HepG2 (cell line): Measurements from ENCODE around the gene IER2. TPM values are rescaled to one million over a fixed set of nuclear protein-coding genes. Genes with fewer than 3 reads are reported as not detected.

Experiments
- AKAP8 ChIP-seq: sonication (generic); formaldehyde crosslinking; IDR thresholded peaks from 2 replicates; pipeline ENCODE4 v1.5.1; 2020; ENCODE audit warnings: mild to moderate bottlenecking, missing genetic modification reagents
- ARID2 ChIP-seq: sonication (generic); formaldehyde crosslinking; IDR thresholded peaks from 2 replicates; pipeline ENCODE4 v1.8.1; 2022; ENCODE audit warnings: mild to moderate bottlenecking, missing genetic modification reagents, borderline replicate concordance
- CENPT ChIP-seq: sonication (generic); formaldehyde crosslinking; IDR thresholded peaks from 2 replicates; pipeline ENCODE4 v1.8.0; 2022; ENCODE audit warnings: low read depth, mild to moderate bottlenecking, moderate library complexity, missing genetic modification reagents
- DR1 ChIP-seq: sonication (generic); formaldehyde crosslinking; IDR thresholded peaks from 2 replicates; pipeline ENCODE4 v1.8.0; 2021; ENCODE audit warnings: mild to moderate bottlenecking, missing genetic modification reagents, inconsistent platforms
- MEIS2 ChIP-seq: sonication (generic); formaldehyde crosslinking; IDR thresholded peaks from 2 replicates; pipeline ENCODE4 v1.9.0; 2021; ENCODE audit warnings: mild to moderate bottlenecking, missing genetic modification reagents
- NFIB ChIP-seq: sonication (generic); formaldehyde crosslinking; IDR thresholded peaks from 2 replicates; pipeline ENCODE4 v1.9.0; 2021; ENCODE audit warnings: missing genetic modification reagents, mild to moderate bottlenecking, borderline replicate concordance
- PCBP1 ChIP-seq: fragments of 200-400 bp; formaldehyde crosslinking; IDR thresholded peaks from 2 replicates; pipeline ENCODE4 v1.6.1; 2017; ENCODE audit warnings: mild to moderate bottlenecking, low read depth, low read length, borderline replicate concordance
- SNAI1 ChIP-seq: sonication (generic); formaldehyde crosslinking; IDR thresholded peaks from 2 replicates; pipeline ENCODE4 v1.5.0; 2020; ENCODE audit warnings: mild to moderate bottlenecking, missing genetic modification reagents, borderline replicate concordance
- TARDBP ChIP-seq: sonication (generic); formaldehyde crosslinking; IDR thresholded peaks from 2 replicates; pipeline ENCODE4 v1.8.0; 2022; ENCODE audit warnings: mild to moderate bottlenecking, missing genetic modification reagents
- ZIK1 ChIP-seq: sonication (generic); formaldehyde crosslinking; IDR thresholded peaks from 2 replicates; pipeline ENCODE4 v1.5.0; 2020; ENCODE audit warnings: mild to moderate bottlenecking, low read depth, missing genetic modification reagents, borderline replicate concordance
- ZNF333 ChIP-seq: sonication (generic); formaldehyde crosslinking; IDR thresholded peaks from 2 replicates; pipeline ENCODE4 v1.4.0; 2020; ENCODE audit warnings: mild to moderate bottlenecking, missing genetic modification reagents, borderline replicate concordance
- polyA plus RNA-seq, 8 experiments: library from polyadenylated mRNA; depleted of rRNA in 3 of 8; stranded (reverse) in 7 of 8; unstranded in 1 of 8; fragments of >200 nt; fragmentation: Illumina TruSeq in 4 of 8; extraction: Trizol in 4 of 8; gene quantifications; 2 replicates each; pipeline versions ENCODE4 v1.2.1 to v1.2.3, GENCODE V29; 2011 to 2016; ENCODE audit warnings: low read depth in 4 of 8, missing spikeins in 1 of 8, mixed read lengths in 1 of 8; ENCODE audit not compliant: insufficient read depth in 1 of 8
- total RNA-seq, 5 experiments: library from RNA; depleted of rRNA; stranded (reverse); fragments of >200 nt; fragmentation: Illumina TruSeq; extraction: Trizol; gene quantifications; 2 replicates each; pipeline ENCODE4 v1.2.3, GENCODE V29; 2016; ENCODE audit warnings: low read depth in 1 of 5
- TF ChIP-seq, protein P1 (sequence below): sonication (generic); formaldehyde crosslinking; IDR thresholded peaks from 2 replicates; pipeline ENCODE4 v1.4.0; 2020; ENCODE audit warnings: missing genetic modification reagents
- TF ChIP-seq, protein P2 (sequence below): sonication (generic); formaldehyde crosslinking; IDR thresholded peaks from 2 replicates; pipeline ENCODE4 v1.4.0; 2020; ENCODE audit warnings: missing genetic modification reagents
- TF ChIP-seq, protein P3 (sequence below): sonication (generic); formaldehyde crosslinking; conservative IDR thresholded peaks from 2 replicates; pipeline ENCODE4 v1.8.0; 2022; ENCODE audit warnings: low read depth, missing genetic modification reagents
- TF ChIP-seq, protein P4 (sequence below): sonication (generic); formaldehyde crosslinking; IDR thresholded peaks from 2 replicates; pipeline ENCODE4 v1.4.0; 2020; ENCODE audit warnings: missing genetic modification reagents, low read depth, mild to moderate bottlenecking, borderline replicate concordance
- TF ChIP-seq, protein P5 (sequence below): sonication (generic); formaldehyde crosslinking; IDR thresholded peaks from 2 replicates; pipeline ENCODE4 v1.5.0; 2020; ENCODE audit warnings: mild to moderate bottlenecking, missing genetic modification reagents

Gene IER2
- total and polyA plus RNA-seq, 2 of the 13 experiments (the other 11 are each of a cell fraction or from before 2014, with no cell fraction given) = 10.1 to 14.3 TPM

DNA sequence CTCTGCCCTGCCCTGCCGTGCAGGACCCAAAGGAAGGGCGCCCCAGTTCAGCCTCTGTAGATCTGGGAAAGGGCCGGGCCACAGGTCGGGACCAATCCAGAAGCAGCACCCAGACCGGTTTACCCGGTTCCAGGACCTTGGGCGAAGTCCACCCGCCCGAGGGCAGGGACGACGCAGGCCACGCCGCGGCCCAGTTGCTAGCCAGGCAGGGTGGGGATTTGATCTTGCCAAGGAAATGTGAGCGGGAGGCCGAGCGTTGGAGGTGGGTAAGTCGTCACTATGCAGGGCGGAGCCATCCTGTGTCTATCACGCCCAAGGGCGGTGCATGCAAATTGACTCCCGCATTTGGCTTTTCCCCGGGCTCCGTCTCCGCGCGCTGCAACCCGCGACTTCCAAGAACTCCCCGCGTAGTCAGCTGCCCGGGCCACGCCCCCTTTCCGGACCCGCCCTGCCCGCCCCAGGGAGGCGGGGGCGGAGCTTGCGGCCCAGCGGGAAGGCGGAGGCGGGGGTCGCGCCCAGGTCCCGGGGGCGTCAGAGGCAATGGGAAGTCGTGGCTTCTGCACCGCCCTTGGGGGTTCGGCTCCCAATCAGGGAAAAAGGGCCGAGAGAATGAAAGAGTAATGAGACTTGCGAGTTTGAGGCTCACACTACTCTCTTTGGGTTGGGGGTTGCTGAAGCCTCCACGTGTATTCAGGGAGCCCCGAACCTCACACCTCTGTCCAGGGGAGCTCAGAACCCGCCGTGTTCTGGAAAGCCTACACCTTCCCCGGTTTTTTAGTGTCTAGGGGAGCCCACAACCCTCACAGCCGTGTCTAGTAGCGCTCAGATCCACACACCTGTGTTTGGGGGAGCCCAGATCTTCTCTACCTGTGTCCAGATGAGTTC lies 12.8 kb downstream of the IER2 start (continued):
- TF ChIP-seq, protein P1, sequence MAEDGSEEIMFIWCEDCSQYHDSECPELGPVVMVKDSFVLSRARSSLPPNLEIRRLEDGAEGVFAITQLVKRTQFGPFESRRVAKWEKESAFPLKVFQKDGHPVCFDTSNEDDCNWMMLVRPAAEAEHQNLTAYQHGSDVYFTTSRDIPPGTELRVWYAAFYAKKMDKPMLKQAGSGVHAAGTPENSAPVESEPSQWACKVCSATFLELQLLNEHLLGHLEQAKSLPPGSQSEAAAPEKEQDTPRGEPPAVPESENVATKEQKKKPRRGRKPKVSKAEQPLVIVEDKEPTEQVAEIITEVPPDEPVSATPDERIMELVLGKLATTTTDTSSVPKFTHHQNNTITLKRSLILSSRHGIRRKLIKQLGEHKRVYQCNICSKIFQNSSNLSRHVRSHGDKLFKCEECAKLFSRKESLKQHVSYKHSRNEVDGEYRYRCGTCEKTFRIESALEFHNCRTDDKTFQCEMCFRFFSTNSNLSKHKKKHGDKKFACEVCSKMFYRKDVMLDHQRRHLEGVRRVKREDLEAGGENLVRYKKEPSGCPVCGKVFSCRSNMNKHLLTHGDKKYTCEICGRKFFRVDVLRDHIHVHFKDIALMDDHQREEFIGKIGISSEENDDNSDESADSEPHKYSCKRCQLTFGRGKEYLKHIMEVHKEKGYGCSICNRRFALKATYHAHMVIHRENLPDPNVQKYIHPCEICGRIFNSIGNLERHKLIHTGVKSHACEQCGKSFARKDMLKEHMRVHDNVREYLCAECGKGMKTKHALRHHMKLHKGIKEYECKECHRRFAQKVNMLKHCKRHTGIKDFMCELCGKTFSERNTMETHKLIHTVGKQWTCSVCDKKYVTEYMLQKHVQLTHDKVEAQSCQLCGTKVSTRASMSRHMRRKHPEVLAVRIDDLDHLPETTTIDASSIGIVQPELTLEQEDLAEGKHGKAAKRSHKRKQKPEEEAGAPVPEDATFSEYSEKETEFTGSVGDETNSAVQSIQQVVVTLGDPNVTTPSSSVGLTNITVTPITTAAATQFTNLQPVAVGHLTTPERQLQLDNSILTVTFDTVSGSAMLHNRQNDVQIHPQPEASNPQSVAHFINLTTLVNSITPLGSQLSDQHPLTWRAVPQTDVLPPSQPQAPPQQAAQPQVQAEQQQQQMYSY (CRISPR knock-in tag) = peak; percentile 65; the same call in 1 of the 2 replicates
- TF ChIP-seq, protein P2, sequence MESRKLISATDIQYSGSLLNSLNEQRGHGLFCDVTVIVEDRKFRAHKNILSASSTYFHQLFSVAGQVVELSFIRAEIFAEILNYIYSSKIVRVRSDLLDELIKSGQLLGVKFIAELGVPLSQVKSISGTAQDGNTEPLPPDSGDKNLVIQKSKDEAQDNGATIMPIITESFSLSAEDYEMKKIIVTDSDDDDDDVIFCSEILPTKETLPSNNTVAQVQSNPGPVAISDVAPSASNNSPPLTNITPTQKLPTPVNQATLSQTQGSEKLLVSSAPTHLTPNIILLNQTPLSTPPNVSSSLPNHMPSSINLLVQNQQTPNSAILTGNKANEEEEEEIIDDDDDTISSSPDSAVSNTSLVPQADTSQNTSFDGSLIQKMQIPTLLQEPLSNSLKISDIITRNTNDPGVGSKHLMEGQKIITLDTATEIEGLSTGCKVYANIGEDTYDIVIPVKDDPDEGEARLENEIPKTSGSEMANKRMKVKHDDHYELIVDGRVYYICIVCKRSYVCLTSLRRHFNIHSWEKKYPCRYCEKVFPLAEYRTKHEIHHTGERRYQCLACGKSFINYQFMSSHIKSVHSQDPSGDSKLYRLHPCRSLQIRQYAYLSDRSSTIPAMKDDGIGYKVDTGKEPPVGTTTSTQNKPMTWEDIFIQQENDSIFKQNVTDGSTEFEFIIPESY (CRISPR knock-in tag) = no peak
- TF ChIP-seq PCBP1 = no peak
- TF ChIP-seq, protein P3, sequence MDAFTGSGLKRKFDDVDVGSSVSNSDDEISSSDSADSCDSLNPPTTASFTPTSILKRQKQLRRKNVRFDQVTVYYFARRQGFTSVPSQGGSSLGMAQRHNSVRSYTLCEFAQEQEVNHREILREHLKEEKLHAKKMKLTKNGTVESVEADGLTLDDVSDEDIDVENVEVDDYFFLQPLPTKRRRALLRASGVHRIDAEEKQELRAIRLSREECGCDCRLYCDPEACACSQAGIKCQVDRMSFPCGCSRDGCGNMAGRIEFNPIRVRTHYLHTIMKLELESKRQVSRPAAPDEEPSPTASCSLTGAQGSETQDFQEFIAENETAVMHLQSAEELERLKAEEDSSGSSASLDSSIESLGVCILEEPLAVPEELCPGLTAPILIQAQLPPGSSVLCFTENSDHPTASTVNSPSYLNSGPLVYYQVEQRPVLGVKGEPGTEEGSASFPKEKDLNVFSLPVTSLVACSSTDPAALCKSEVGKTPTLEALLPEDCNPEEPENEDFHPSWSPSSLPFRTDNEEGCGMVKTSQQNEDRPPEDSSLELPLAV (CRISPR knock-in tag) = no peak
- TF ChIP-seq, protein P4, sequence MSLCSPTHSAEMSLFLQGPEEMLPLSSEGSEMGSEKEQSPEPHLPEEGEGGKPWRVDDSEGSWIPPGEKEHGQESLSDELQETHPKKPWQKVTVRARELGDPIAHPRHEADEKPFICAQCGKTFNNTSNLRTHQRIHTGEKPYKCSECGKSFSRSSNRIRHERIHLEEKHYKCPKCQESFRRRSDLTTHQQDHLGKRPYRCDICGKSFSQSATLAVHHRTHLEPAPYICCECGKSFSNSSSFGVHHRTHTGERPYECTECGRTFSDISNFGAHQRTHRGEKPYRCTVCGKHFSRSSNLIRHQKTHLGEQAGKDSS (CRISPR knock-in tag) = peak; percentile 58; the same call in 1 of the 2 replicates
- peak; percentile 62; the same call in 1 of the 2 replicates for TF ChIP-seq DR1 (CRISPR knock-in tag)
- peak; percentile 88 for TF ChIP-seq TARDBP (CRISPR knock-in tag)
- no peak for TF ChIP-seq CENPT (CRISPR knock-in tag)
- no peak for TF ChIP-seq NFIB (CRISPR knock-in tag)
- no peak for TF ChIP-seq ZIK1 (CRISPR knock-in tag)
- TF ChIP-seq AKAP8 (CRISPR knock-in tag) = peak; percentile 76; the same call in 1 of the 2 replicates
- TF ChIP-seq SNAI1 (CRISPR knock-in tag) = peak; percentile 62
- TF ChIP-seq ARID2 (CRISPR knock-in tag) = no peak; the same call in 1 of the 2 replicates
- 0 out of 2 replicates have a peak, but pooled peaks have one; percentile 20 for TF ChIP-seq MEIS2 (CRISPR knock-in tag)
- no peak for TF ChIP-seq ZNF333 (CRISPR knock-in tag)
- TF ChIP-seq, protein P5, sequence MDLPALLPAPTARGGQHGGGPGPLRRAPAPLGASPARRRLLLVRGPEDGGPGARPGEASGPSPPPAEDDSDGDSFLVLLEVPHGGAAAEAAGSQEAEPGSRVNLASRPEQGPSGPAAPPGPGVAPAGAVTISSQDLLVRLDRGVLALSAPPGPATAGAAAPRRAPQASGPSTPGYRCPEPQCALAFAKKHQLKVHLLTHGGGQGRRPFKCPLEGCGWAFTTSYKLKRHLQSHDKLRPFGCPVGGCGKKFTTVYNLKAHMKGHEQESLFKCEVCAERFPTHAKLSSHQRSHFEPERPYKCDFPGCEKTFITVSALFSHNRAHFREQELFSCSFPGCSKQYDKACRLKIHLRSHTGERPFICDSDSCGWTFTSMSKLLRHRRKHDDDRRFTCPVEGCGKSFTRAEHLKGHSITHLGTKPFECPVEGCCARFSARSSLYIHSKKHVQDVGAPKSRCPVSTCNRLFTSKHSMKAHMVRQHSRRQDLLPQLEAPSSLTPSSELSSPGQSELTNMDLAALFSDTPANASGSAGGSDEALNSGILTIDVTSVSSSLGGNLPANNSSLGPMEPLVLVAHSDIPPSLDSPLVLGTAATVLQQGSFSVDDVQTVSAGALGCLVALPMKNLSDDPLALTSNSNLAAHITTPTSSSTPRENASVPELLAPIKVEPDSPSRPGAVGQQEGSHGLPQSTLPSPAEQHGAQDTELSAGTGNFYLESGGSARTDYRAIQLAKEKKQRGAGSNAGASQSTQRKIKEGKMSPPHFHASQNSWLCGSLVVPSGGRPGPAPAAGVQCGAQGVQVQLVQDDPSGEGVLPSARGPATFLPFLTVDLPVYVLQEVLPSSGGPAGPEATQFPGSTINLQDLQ (CRISPR knock-in tag) = no peak
